Natural killer cell (primary cell): ENCODE measurements around the gene LRRC18. TPM values are rescaled to one million over a fixed set of nuclear protein-coding genes. Genes with fewer than 3 reads are reported as not detected.

Experiments
- ATAC-seq, 3 donors: fragments of 150-1000 bp in 2 of 3; fragments of 200-7000 bp in 1 of 3; cut with Tn5 transposase; 1 replicate in 1 of 3; 2 replicates in 2 of 3; pipeline ENCODE4 v1.10.0; 2021; ENCODE audit warnings: mild to moderate bottlenecking in 2 of 3, moderate library complexity in 2 of 3
- DNase-seq, 2 donors: peaks; one replicate each; pipeline versions ENCODE4 v3.0.0 to v3.0.0-alpha.2; 2013 to 2021; ENCODE audit warnings: mixed read lengths in 1 of 2
- H3K27ac ChIP-seq: one replicate; pipeline ENCODE4 v1.5.1; 2013; ENCODE audit warnings: mild to moderate bottlenecking, low read length
- H3K27me3 ChIP-seq: one replicate; pipeline ENCODE4 v1.6.1; 2013; ENCODE audit warnings: low read length; ENCODE audit not compliant: control insufficient read depth, insufficient read depth
- H3K36me3 ChIP-seq: one replicate; pipeline ENCODE4 v1.6.1; 2013; ENCODE audit warnings: low read length; ENCODE audit not compliant: control insufficient read depth, insufficient read depth
- H3K4me1 ChIP-seq: one replicate; pipeline ENCODE4 v1.6.1; 2013; ENCODE audit warnings: low read length; ENCODE audit not compliant: control insufficient read depth, insufficient read depth
- H3K4me3 ChIP-seq: one replicate; pipeline ENCODE4 v1.5.1; 2013; ENCODE audit warnings: low read length
- H3K9me3 ChIP-seq: one replicate; pipeline ENCODE4 v1.6.1; 2013; ENCODE audit warnings: low read length; ENCODE audit not compliant: control insufficient read depth, insufficient read depth
- H3K27ac Mint-ChIP-seq, 2 donors: one replicate each; pipeline ENCODE4 v1.8.0; 2022; ENCODE audit warnings: mild to moderate bottlenecking in 2 of 2, mixed read lengths in 2 of 2, moderate library complexity in 1 of 2
- H3K27me3 Mint-ChIP-seq, 2 donors: one replicate each; pipeline ENCODE4 v1.8.0; 2022; ENCODE audit warnings: low read depth in 2 of 2, mixed read lengths in 2 of 2
- H3K36me3 Mint-ChIP-seq: one replicate; pipeline ENCODE4 v1.8.0; 2022; ENCODE audit warnings: mixed read lengths
- H3K4me1 Mint-ChIP-seq, 2 donors: one replicate each; pipeline ENCODE4 v1.8.0; 2022; ENCODE audit warnings: mixed read lengths in 2 of 2
- H3K4me3 Mint-ChIP-seq: one replicate; pipeline ENCODE4 v1.8.0; 2022; ENCODE audit warnings: mild to moderate bottlenecking, moderate library complexity, mixed read lengths
- H3K9me3 Mint-ChIP-seq, 2 donors: one replicate each; pipeline ENCODE4 v1.8.0; 2022; ENCODE audit warnings: mixed read lengths in 2 of 2
- CTCF ChIP-seq: fragments of 200-600 bp; IDR thresholded peaks from one replicate; pipeline ENCODE4 v1.8.0; 2022; ENCODE audit warnings: antibody characterized with exemption
- WGBS: methylation state at CpG from one replicate; pipeline ENCODE4 v1.1.7; 2013; ENCODE audit warnings: missing lambda C conversion rate; ENCODE audit not compliant: insufficient coverage; 5-methylcytosine and 5-hydroxymethylcytosine counted together
- intact Hi-C: fragments of 100-400 bp; cut with micrococcal nuclease; formaldehyde crosslinking; loops from one replicate; pipeline ENCODE4 v1.14.2; 2022
- total RNA-seq, 4 donors: library from RNA; stranded (reverse); fragments of 120-200 nt in 1 of 4; gene quantifications; one replicate each; pipeline versions ENCODE4 v1.2.3 to v1.2.4, GENCODE V29; 2013 to 2022

The LRRC18 gene
- total RNA-seq, 3 donors from 2014 or later (not counting 1 experiment from before 2014, with no cell fraction given) = not detected

- WGBS = 93% methylated on average over 11 of the region's 12 CpGs
- ATAC-seq = no peak
- intact Hi-C loops = no loop called here
- H3K27me3 Mint-ChIP-seq = peaks cover 4 to 14% of the 10 kb centered on the region in 2 donors
- Histone ChIP-seq H3K27ac (no peak overlapping the region), H3K36me3 (no peaks in the 10 kb centered on the region), H3K9me3 (no peaks in the 10 kb centered on the region), H3K27me3 (no peaks in the 10 kb centered on the region), H3K4me1 (no peaks in the 10 kb centered on the region), H3K4me3 (no peak overlapping the region)
- no peaks in the 10 kb centered on the region for H3K4me1 Mint-ChIP-seq
- no peak for DNase-seq
- no peaks in the 10 kb centered on the region for H3K9me3 Mint-ChIP-seq
- H3K4me3 Mint-ChIP-seq = no peak overlapping the region
- no peak overlapping the region for H3K27ac Mint-ChIP-seq
- no peaks in the 10 kb centered on the region for H3K36me3 Mint-ChIP-seq
- no peak for TF ChIP-seq CTCF
Observed at GRCh38 chr10:48974510-48975156, 35.0 kb upstream of the LRRC18 start.

GRCh38 chr10:48973065-48973464 lies 33.4 kb upstream of the LRRC18 start:
- H3K27ac ChIP-seq = no peak overlapping the region

GRCh38 chr10:48970654-48971053 lies 31.0 kb upstream of the LRRC18 start:
- intact Hi-C loops = no loop called here
- ATAC-seq (no peak), DNase-seq (no peak)
- H3K36me3 Mint-ChIP-seq = no peaks in the 10 kb centered on the region
- H3K9me3 ChIP-seq = no peaks in the 10 kb centered on the region
- no peak overlapping the region for H3K4me3 Mint-ChIP-seq
- no peaks in the 10 kb centered on the region for H3K4me1 Mint-ChIP-seq
- no peaks in the 10 kb centered on the region for H3K27me3 ChIP-seq
- H3K4me1 ChIP-seq = no peaks in the 10 kb centered on the region
- no peak overlapping the region for H3K4me3 ChIP-seq
- peaks cover 3 to 14% of the 10 kb centered on the region in 2 donors for H3K27me3 Mint-ChIP-seq
- H3K27ac Mint-ChIP-seq = no peak overlapping the region
- no peaks in the 10 kb centered on the region for H3K9me3 Mint-ChIP-seq
- TF ChIP-seq CTCF = no peak
- 96% methylated on average over 3 of the region's 4 CpGs for WGBS
- no peaks in the 10 kb centered on the region for H3K36me3 ChIP-seq
- no peak overlapping the region for H3K27ac ChIP-seq

More at GRCh38 chr10:48973065-48973464, 33.4 kb upstream of the LRRC18 start:
- no peaks in the 10 kb centered on the region for H3K4me1 Mint-ChIP-seq
- intact Hi-C loops = no loop called here
- no peak overlapping the region for H3K4me3 ChIP-seq
- no peaks in the 10 kb centered on the region for H3K9me3 ChIP-seq
- no peaks in the 10 kb centered on the region for H3K9me3 Mint-ChIP-seq
- WGBS = 88% methylated on average over 5 of the region's 5 CpGs
- no peaks in the 10 kb centered on the region for H3K27me3 ChIP-seq
- H3K4me3 Mint-ChIP-seq = no peak overlapping the region
- no peak overlapping the region for H3K27ac Mint-ChIP-seq
- H3K4me1 ChIP-seq = no peaks in the 10 kb centered on the region
- H3K36me3 Mint-ChIP-seq = no peaks in the 10 kb centered on the region
- no peak for DNase-seq
- no peak for TF ChIP-seq CTCF
- H3K36me3 ChIP-seq = no peaks in the 10 kb centered on the region
- H3K27me3 Mint-ChIP-seq = peaks cover 4 to 14% of the 10 kb centered on the region in 2 donors
- ATAC-seq = no peak

- DNase-seq (no peak), ATAC-seq (no peak)
- H3K27ac Mint-ChIP-seq = no peak overlapping the region
- H3K27me3 Mint-ChIP-seq = peaks cover 0 to 14% of the 10 kb centered on the region in 2 donors
- 95% methylated on average over 14 of the region's 14 CpGs for WGBS
- Histone ChIP-seq H3K9me3 (no peaks in the 10 kb centered on the region), H3K27ac (no peak overlapping the region), H3K4me3 (no peak overlapping the region), H3K27me3 (no peaks in the 10 kb centered on the region), H3K4me1 (no peaks in the 10 kb centered on the region), H3K36me3 (no peaks in the 10 kb centered on the region)
- H3K4me3 Mint-ChIP-seq = no peak overlapping the region
- no peak for TF ChIP-seq CTCF
- no peaks in the 10 kb centered on the region for H3K36me3 Mint-ChIP-seq
- H3K4me1 Mint-ChIP-seq = no peaks in the 10 kb centered on the region
- intact Hi-C loops = no loop called here
- no peaks in the 10 kb centered on the region for H3K9me3 Mint-ChIP-seq
Observed at GRCh38 chr10:48970046-48970445, 30.4 kb upstream of the LRRC18 start.
